NCI-H345 treated with DMSO at 0.1 percent for 48 hours (cell line): ENCODE measurements around the gene RCSD1.
"Not testable (repeated sequence)": the region's sequence is repeated elsewhere in the genome, so short reads cannot be mapped to it uniquely, and the experiment has no call there.

Experiments used
- DNase-seq: peaks from one replicate; lab custom pipeline; 2025; ENCODE audit not compliant: unreplicated experiment; lab: John Stamatoyannopoulos, UW

The RCSD1 gene

GRCh38 chr1:167629681-167630567 is at the start of gene RCSD1:
Gene RCSD1, plus strand, starts transcription at chr1:167630232. Its CDS starts 192 bp downstream, at chr1:167630424.
- no peak for DNase-seq

- DNase-seq = no peak
These were observed 48.0 kb upstream of the RCSD1 start for GRCh38 chr1:167582064-167582463.

GRCh38 chr1:167582722-167583121 is 47.3 kb upstream of the RCSD1 start:
- DNase-seq = no peak

GRCh38 chr1:167584581-167584980 is 45.5 kb upstream of the RCSD1 start:
- DNase-seq = no peak

GRCh38 chr1:167587342-167587741 is 42.7 kb upstream of the RCSD1 start:
- DNase-seq = no peak

- DNase-seq = no peak
These were observed 42.2 kb upstream of the RCSD1 start for GRCh38 chr1:167587872-167588271.

GRCh38 chr1:167588361-167588760 is 41.7 kb upstream of the RCSD1 start:
- no peak for DNase-seq

GRCh38 chr1:167592475-167592874 is 37.6 kb upstream of the RCSD1 start:
- DNase-seq = no peak

- DNase-seq = no peak
These were observed 36.2 kb upstream of the RCSD1 start for GRCh38 chr1:167593860-167594259.

GRCh38 chr1:167594822-167595221 is 35.2 kb upstream of the RCSD1 start:
- no peak for DNase-seq

GRCh38 chr1:167599957-167600581 is 30.0 kb upstream of the RCSD1 start:
- no peak for DNase-seq

- no peak for DNase-seq
These were observed 28.3 kb upstream of the RCSD1 start for GRCh38 chr1:167601442-167602383.

GRCh38 chr1:167602840-167603239 is 27.2 kb upstream of the RCSD1 start:
- no peak for DNase-seq

GRCh38 chr1:167605576-167605975 is 24.5 kb upstream of the RCSD1 start:
- no peak for DNase-seq

GRCh38 chr1:167611983-167612382 is 18.0 kb upstream of the RCSD1 start:
- no peak for DNase-seq

GRCh38 chr1:167612587-167613385 is 17.2 kb upstream of the RCSD1 start:
- no peak for DNase-seq

GRCh38 chr1:167613984-167614383 is 16.0 kb upstream of the RCSD1 start:
- DNase-seq = not testable (repeated sequence)

GRCh38 chr1:167614851-167615250 is 15.2 kb upstream of the RCSD1 start:
- no peak for DNase-seq

- DNase-seq = no peak
These were observed 13.5 kb upstream of the RCSD1 start for GRCh38 chr1:167616521-167616920.
